GM04504 (cell line): ENCODE results near the gene COQ5.
A peak's percentile ranks its signal among the peaks of the same experiment; 100 is the strongest.
"Not testable (repeated sequence)": the region's sequence is repeated elsewhere in the genome, so short reads cannot be mapped to it uniquely, and the experiment has no call there.

Experiments used
- DNase-seq: peaks from one replicate; pipeline ENCODE4 v3.0.0-alpha.2; 2012; ENCODE audit warnings: low read depth

Gene COQ5

GRCh38 chr12:120529641-120530417 lies 871 bp upstream of the COQ5 start:
- DNase-seq: no peak

- no peak for DNase-seq
These were observed 6.4 kb downstream of the COQ5 start for GRCh38 chr12:120522568-120522967.

- not testable (repeated sequence) for DNase-seq
These were observed 9.6 kb downstream of the COQ5 start for GRCh38 chr12:120519324-120519723.

- no peak for DNase-seq
These were observed 13.5 kb downstream of the COQ5 start for GRCh38 chr12:120515496-120515895.

- no peak for DNase-seq
These were observed 15.0 kb downstream of the COQ5 start for GRCh38 chr12:120514002-120514401.

GRCh38 chr12:120508537-120508936 lies 20.4 kb downstream of the COQ5 start:
- no peak for DNase-seq

GRCh38 chr12:120504587-120504986 lies 24.4 kb downstream of the COQ5 start:
- no peak for DNase-seq

GRCh38 chr12:120500581-120500980 lies 28.4 kb downstream of the COQ5 start:
- no peak for DNase-seq

- DNase-seq: no peak
These were observed 30.0 kb downstream of the COQ5 start for GRCh38 chr12:120498870-120499515.

- DNase-seq: no peak
These were observed 31.3 kb downstream of the COQ5 start for GRCh38 chr12:120497524-120498150.

- DNase-seq: no peak
These were observed 32.3 kb downstream of the COQ5 start for GRCh38 chr12:120496413-120497340.

- DNase-seq: peak; percentile 88
These were observed 33.1 kb downstream of the COQ5 start, which contains the start of gene DYNLL1 for GRCh38 chr12:120495731-120496412. TSS of gene DYNLL1 (plus strand) at chr12:120496113. CDS start at chr12:120496422, 309 bp downstream.

- DNase-seq: no peak
These were observed 33.7 kb downstream of the COQ5 start for GRCh38 chr12:120495186-120495730.

- no peak for DNase-seq
These were observed 38.0 kb downstream of the COQ5 start for GRCh38 chr12:120490833-120491512.

- no peak for DNase-seq
These were observed 38.6 kb downstream of the COQ5 start for GRCh38 chr12:120490325-120490724.

GRCh38 chr12:120489018-120489417 lies 39.9 kb downstream of the COQ5 start:
- no peak for DNase-seq

GRCh38 chr12:120488057-120488640 lies 40.8 kb downstream of the COQ5 start:
- no peak for DNase-seq

GRCh38 chr12:120487552-120487951 lies 41.4 kb downstream of the COQ5 start:
- DNase-seq: not testable (repeated sequence)

- no peak for DNase-seq
These were observed 42.7 kb downstream of the COQ5 start for GRCh38 chr12:120485961-120486881.
